Karpas-422 (cell line): ENCODE results near the gene AKAP12. TPM values are rescaled to one million over a fixed set of nuclear protein-coding genes. Genes with fewer than 3 reads are reported as not detected.

Experiments used
- DNase-seq: peaks from one replicate; pipeline ENCODE4 v3.0.0-alpha.2; 2015
- H2AFZ ChIP-seq: fragments of 200-600 bp; sonication (generic); 2 replicates; pipeline ENCODE4 v1.6.1; 2014; ENCODE audit warnings: antibody characterized with exemption, low read length, mixed read lengths
- H3K27ac ChIP-seq: fragments of 200-600 bp; sonication (generic); 2 replicates; pipeline ENCODE4 v1.5.1; 2014; ENCODE audit warnings: mild to moderate bottlenecking, low read length, moderate library complexity
- H3K27me3 ChIP-seq: fragments of 200-600 bp; sonication (generic); 2 replicates; pipeline ENCODE4 v1.6.1; 2014; ENCODE audit warnings: low read length, mixed read lengths
- H3K36me3 ChIP-seq: fragments of 200-600 bp; sonication (generic); 2 replicates; pipeline ENCODE4 v1.6.1; 2014; ENCODE audit warnings: low read length, mixed read lengths; ENCODE audit not compliant: insufficient read depth
- H3K4me1 ChIP-seq: fragments of 200-600 bp; sonication (generic); 2 replicates; pipeline ENCODE4 v1.6.1; 2014; ENCODE audit warnings: mild to moderate bottlenecking, low read length, mixed read lengths
- H3K4me2 ChIP-seq: fragments of 200-600 bp; sonication (generic); 2 replicates; pipeline ENCODE4 v1.6.1; 2014; ENCODE audit warnings: low read length, low read depth, mild to moderate bottlenecking; ENCODE audit not compliant: poor library complexity, severe bottlenecking
- H3K4me3 ChIP-seq: fragments of 200-600 bp; sonication (generic); 2 replicates; pipeline ENCODE4 v1.5.1; 2014; ENCODE audit warnings: mild to moderate bottlenecking, antibody characterized with exemption, low read length, mixed read lengths
- H3K79me2 ChIP-seq: fragments of 200-600 bp; sonication (generic); 2 replicates; pipeline ENCODE4 v1.6.1; 2014; ENCODE audit warnings: mild to moderate bottlenecking, low read length, mixed read lengths
- H3K9ac ChIP-seq: fragments of 200-600 bp; sonication (generic); 2 replicates; pipeline ENCODE4 v1.6.0; 2014; ENCODE audit warnings: low read length
- H3K9me2 ChIP-seq: fragments of 200-600 bp; sonication (generic), shearing (Covaris generic); replicated peaks from 2 replicates; pipeline ENCODE4 v1.6.0; 2014; ENCODE audit warnings: mild to moderate bottlenecking, low read length, moderate library complexity; ENCODE audit not compliant: insufficient read depth
- H3K9me3 ChIP-seq: fragments of 300-700, 200-600 bp; sonication (generic); 2 replicates; pipeline ENCODE4 v1.6.1; 2014; ENCODE audit warnings: low read length, mixed read lengths
- H4K20me1 ChIP-seq: fragments of 200-600 bp; sonication (generic); 2 replicates; pipeline ENCODE4 v1.6.1; 2014; ENCODE audit warnings: mild to moderate bottlenecking, antibody characterized with exemption, low read length, low read depth; ENCODE audit not compliant: insufficient read depth
- total RNA-seq: library from RNA; depleted of rRNA; stranded (reverse); fragments of >200 nt; shearing (Covaris generic); gene quantifications from 2 replicates; pipeline ENCODE4 v1.2.3, GENCODE V29; 2014; ENCODE audit warnings: low replicate concordance

Gene AKAP12
- total RNA-seq, 1 experiment from 2014 or later: not detected

GRCh38 chr6:151209071-151209831, 30.5 kb upstream of the AKAP12 start:
- Histone ChIP-seq H3K27me3 (no peaks in the 10 kb centered on the region), H3K4me1 (no peaks in the 10 kb centered on the region), H3K79me2 (no peaks in the 10 kb centered on the region), H2AFZ (no peak overlapping the region), H3K9ac (no peak overlapping the region), H4K20me1 (no peaks in the 10 kb centered on the region), H3K9me3 (no peaks in the 10 kb centered on the region), H3K27ac (no peak overlapping the region), H3K9me2 (no peaks in the 10 kb centered on the region), H3K36me3 (no peaks in the 10 kb centered on the region), H3K4me2 (no peak overlapping the region), H3K4me3 (no peak overlapping the region)
- no peak for DNase-seq

GRCh38 chr6:151211075-151211474, 28.7 kb upstream of the AKAP12 start:
- Histone ChIP-seq H3K4me3 (no peak overlapping the region), H3K27ac (no peak overlapping the region), H4K20me1 (no peaks in the 10 kb centered on the region), H3K9me2 (no peaks in the 10 kb centered on the region), H3K9me3 (no peaks in the 10 kb centered on the region), H3K4me1 (no peaks in the 10 kb centered on the region), H3K27me3 (no peaks in the 10 kb centered on the region), H2AFZ (no peak overlapping the region), H3K36me3 (no peaks in the 10 kb centered on the region), H3K9ac (no peak overlapping the region), H3K79me2 (no peaks in the 10 kb centered on the region), H3K4me2 (no peak overlapping the region)
- no peak for DNase-seq

- H3K4me2 ChIP-seq: no peak overlapping the region
- no peak for DNase-seq
- H2AFZ ChIP-seq: no peak overlapping the region
- H3K9me3 ChIP-seq: no peaks in the 10 kb centered on the region
- H3K9ac ChIP-seq: no peak overlapping the region
- H3K36me3 ChIP-seq: no peaks in the 10 kb centered on the region
- H3K27ac ChIP-seq: no peak overlapping the region
- no peaks in the 10 kb centered on the region for H3K27me3 ChIP-seq
- no peaks in the 10 kb centered on the region for H3K4me1 ChIP-seq
- H3K9me2 ChIP-seq: no peaks in the 10 kb centered on the region
- H3K4me3 ChIP-seq: no peak overlapping the region
- H3K79me2 ChIP-seq: no peaks in the 10 kb centered on the region
- no peaks in the 10 kb centered on the region for H4K20me1 ChIP-seq
Observed at GRCh38 chr6:151213352-151213751, 26.4 kb upstream of the AKAP12 start.

GRCh38 chr6:151215999-151216398, 23.8 kb upstream of the AKAP12 start:
- no peak overlapping the region for H3K27ac ChIP-seq
- H3K4me2 ChIP-seq: no peak overlapping the region
- H3K79me2 ChIP-seq: no peaks in the 10 kb centered on the region
- H2AFZ ChIP-seq: no peak overlapping the region
- H3K4me1 ChIP-seq: no peaks in the 10 kb centered on the region
- H3K27me3 ChIP-seq: no peaks in the 10 kb centered on the region
- H3K4me3 ChIP-seq: no peak overlapping the region
- no peaks in the 10 kb centered on the region for H3K9me3 ChIP-seq
- no peaks in the 10 kb centered on the region for H3K9me2 ChIP-seq
- no peaks in the 10 kb centered on the region for H4K20me1 ChIP-seq
- H3K36me3 ChIP-seq: no peaks in the 10 kb centered on the region
- DNase-seq: no peak
- no peak overlapping the region for H3K9ac ChIP-seq

GRCh38 chr6:151216804-151217203, 23.0 kb upstream of the AKAP12 start:
- Histone ChIP-seq H3K9me2 (no peaks in the 10 kb centered on the region), H3K36me3 (no peaks in the 10 kb centered on the region), H3K4me2 (no peak overlapping the region), H3K9me3 (no peaks in the 10 kb centered on the region), H3K27ac (no peak overlapping the region), H2AFZ (no peak overlapping the region), H3K9ac (no peak overlapping the region), H3K79me2 (no peaks in the 10 kb centered on the region), H3K4me1 (no peaks in the 10 kb centered on the region), H4K20me1 (no peaks in the 10 kb centered on the region), H3K27me3 (no peaks in the 10 kb centered on the region), H3K4me3 (no peak overlapping the region)
- no peak for DNase-seq

- H3K9ac ChIP-seq: no peak overlapping the region
- no peak for DNase-seq
- no peak overlapping the region for H2AFZ ChIP-seq
- H3K79me2 ChIP-seq: no peaks in the 10 kb centered on the region
- H3K4me3 ChIP-seq: no peak overlapping the region
- H3K4me2 ChIP-seq: no peak overlapping the region
- H3K4me1 ChIP-seq: no peaks in the 10 kb centered on the region
- H3K27me3 ChIP-seq: no peaks in the 10 kb centered on the region
- H3K27ac ChIP-seq: no peak overlapping the region
- H3K9me2 ChIP-seq: no peaks in the 10 kb centered on the region
- no peaks in the 10 kb centered on the region for H3K36me3 ChIP-seq
- H4K20me1 ChIP-seq: no peaks in the 10 kb centered on the region
- H3K9me3 ChIP-seq: no peaks in the 10 kb centered on the region
Observed at GRCh38 chr6:151219192-151219591, 20.6 kb upstream of the AKAP12 start.

- H3K9me2 ChIP-seq: no peaks in the 10 kb centered on the region
- H4K20me1 ChIP-seq: no peaks in the 10 kb centered on the region
- no peak overlapping the region for H3K27ac ChIP-seq
- H3K9me3 ChIP-seq: no peaks in the 10 kb centered on the region
- H2AFZ ChIP-seq: no peak overlapping the region
- H3K4me3 ChIP-seq: no peak overlapping the region
- no peaks in the 10 kb centered on the region for H3K27me3 ChIP-seq
- no peaks in the 10 kb centered on the region for H3K4me1 ChIP-seq
- no peaks in the 10 kb centered on the region for H3K36me3 ChIP-seq
- no peak overlapping the region for H3K9ac ChIP-seq
- no peaks in the 10 kb centered on the region for H3K79me2 ChIP-seq
- no peak for DNase-seq
- no peak overlapping the region for H3K4me2 ChIP-seq
Observed at GRCh38 chr6:151224076-151224475, 15.7 kb upstream of the AKAP12 start.

GRCh38 chr6:151225919-151226318, 13.8 kb upstream of the AKAP12 start:
- H3K9me3 ChIP-seq: no peaks in the 10 kb centered on the region
- H3K79me2 ChIP-seq: no peaks in the 10 kb centered on the region

More at GRCh38 chr6:151225919-151226318, 13.8 kb upstream of the AKAP12 start:
- Histone ChIP-seq H3K4me3 (no peak overlapping the region), H3K9me2 (no peaks in the 10 kb centered on the region), H3K9ac (no peak overlapping the region), H3K4me1 (no peaks in the 10 kb centered on the region), H3K4me2 (no peak overlapping the region), H2AFZ (no peak overlapping the region), H4K20me1 (no peaks in the 10 kb centered on the region), H3K36me3 (no peaks in the 10 kb centered on the region), H3K27ac (no peak overlapping the region), H3K27me3 (no peaks in the 10 kb centered on the region)
- no peak for DNase-seq
